Panc1 (cell line): ENCODE data around the gene HDLBP. TPM values are rescaled to one million over a fixed set of nuclear protein-coding genes. Genes with fewer than 3 reads are reported as not detected.

Experiments used
- ATAC-seq: fragments of 200-7000 bp; cut with Tn5 transposase; 2 replicates; pipeline ENCODE4 v1.9.1; 2020; ENCODE audit warnings: mild to moderate bottlenecking, moderate library complexity
- BruUV-seq: library from RNA; stranded (reverse); fragments of 400-500 nt; replicated peaks from 2 replicates; lab custom pipeline; 2021; lab: Mats Ljungman, UMichigan
- CTCF ChIA-PET: fragments of 300-600 bp; sonication (Branson Sonifier 250); formaldehyde crosslinking; loops from one replicate; lab custom pipeline; 2022; ENCODE audit warnings: antibody characterized with exemption; lab: Charles Lee
- POLR2A ChIA-PET: fragments of 300-600 bp; sonication (Branson Sonifier 250); formaldehyde crosslinking; loops from one replicate; lab custom pipeline; 2022; ENCODE audit warnings: antibody characterized with exemption; lab: Charles Lee
- DNase-seq: peaks from one replicate; pipeline ENCODE4 v3.0.0-alpha.2; 2010; ENCODE audit warnings: low read depth, low spot score
- H3K27ac ChIP-seq: 2 replicates; pipeline ENCODE4 v1.5.1; 2011; ENCODE audit warnings: mild to moderate bottlenecking, low read length, inconsistent platforms
- H3K27me3 ChIP-seq: fragments of 200-500 bp; sonication (Bioruptor generic); 2 replicates; pipeline ENCODE4 v1.6.0; 2014; ENCODE audit warnings: low read length, inconsistent platforms; ENCODE audit not compliant: control insufficient read depth, insufficient read depth
- H3K36me3 ChIP-seq: fragments of 200-500 bp; sonication (Bioruptor generic); 2 replicates; pipeline ENCODE4 v1.5.1; 2014; ENCODE audit warnings: inconsistent platforms, mild to moderate bottlenecking, low read length, moderate library complexity; ENCODE audit not compliant: control insufficient read depth, insufficient read depth
- H3K4me1 ChIP-seq: 2 replicates; pipeline ENCODE4 v1.5.1; 2011; ENCODE audit warnings: inconsistent platforms, mild to moderate bottlenecking, low read length, moderate library complexity; ENCODE audit not compliant: control insufficient read depth, insufficient read depth
- H3K4me3 ChIP-seq, 2 experiments: 2 replicates each; pipeline ENCODE4 v1.5.1; 2011 to 2012; ENCODE audit warnings: low read depth in 2 of 2, low read length in 2 of 2, mild to moderate bottlenecking in 2 of 2, inconsistent platforms in 1 of 2, moderate library complexity in 1 of 2
- H3K9me3 ChIP-seq: fragments of 200-500 bp; sonication (Bioruptor generic); 2 replicates; pipeline ENCODE4 v1.5.1; 2014; ENCODE audit warnings: low read depth, mild to moderate bottlenecking, inconsistent platforms, low read length, moderate library complexity; ENCODE audit not compliant: control insufficient read depth, insufficient read depth
- CTCF ChIP-seq: fragments of 450-650 bp; IDR thresholded peaks from 2 replicates; pipeline ENCODE4 v1.5.1; 2017; ENCODE audit warnings: mild to moderate bottlenecking
- POLR2AphosphoS5 ChIP-seq: IDR thresholded peaks from 2 replicates; pipeline ENCODE4 v1.6.1; 2012; ENCODE audit warnings: mild to moderate bottlenecking, low read depth, low read length, moderate library complexity
- REST ChIP-seq, 2 experiments: IDR thresholded peaks; 2 replicates each; pipeline ENCODE4 v1.6.1; 2011 to 2012; ENCODE audit warnings: low read depth in 2 of 2, control low read depth in 1 of 2, low read length in 1 of 2, mild to moderate bottlenecking in 1 of 2, moderate library complexity in 1 of 2; ENCODE audit not compliant: insufficient read depth in 1 of 2
- SIN3A ChIP-seq: IDR thresholded peaks from 2 replicates; pipeline ENCODE4 v1.6.1; 2012; ENCODE audit warnings: low read depth, mild to moderate bottlenecking, low read length, moderate library complexity, borderline replicate concordance; ENCODE audit not compliant: insufficient read depth
- TCF7L2 ChIP-seq: IDR thresholded peaks from 2 replicates; pipeline ENCODE4 v1.6.1; 2011; ENCODE audit warnings: mild to moderate bottlenecking, low read depth, low read length, inconsistent platforms
- in situ Hi-C: cut with HindIII; loops from 2 replicates; pipeline ENCODE4 v1.10.0; 2016; ENCODE audit warnings: low sequenced_read_pairs, low pct_unique_long_range_greater_than_20kb
- intact Hi-C: fragments of 100-400 bp; cut with micrococcal nuclease; formaldehyde crosslinking; loops from one replicate; pipeline ENCODE4 v1.10.0; 2022; ENCODE audit not compliant: unreplicated experiment
- total RNA-seq: library from RNA; stranded (reverse); gene quantifications from one replicate; pipeline ENCODE4 v1.2.1, GENCODE V29; 2021; ENCODE audit not compliant: unreplicated experiment

HDLBP gene
- total RNA-seq, 1 experiment from 2014 or later = 656 TPM

DNA sequence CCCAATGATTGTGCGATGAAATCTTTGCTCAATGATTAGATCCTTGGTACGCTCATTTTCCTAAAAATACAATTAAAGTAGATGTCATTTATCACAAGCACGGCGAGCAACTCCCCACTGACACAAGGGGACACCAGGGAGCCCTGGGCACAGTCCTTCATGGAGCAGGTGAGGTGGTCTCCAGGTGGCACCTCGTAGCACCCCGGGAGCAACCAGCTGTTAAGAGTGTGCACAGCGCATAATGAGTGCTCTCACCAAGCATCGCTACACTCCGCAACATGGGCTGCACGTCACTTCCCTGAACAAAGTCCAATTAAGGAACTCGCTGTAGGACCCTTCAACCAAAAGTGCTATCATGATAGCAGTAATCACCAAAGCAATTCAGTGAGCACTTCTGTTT, 67.2 kb downstream of the HDLBP start:
- Histone ChIP-seq H3K4me1 (no peaks in the 10 kb centered on the region), H3K4me3 (no peak overlapping the region), H3K27ac (no peak overlapping the region), H3K36me3 (peaks cover 43% of the 10 kb centered on the region), H3K27me3 (no peaks in the 10 kb centered on the region), H3K9me3 (no peaks in the 10 kb centered on the region)
- in situ Hi-C loops = no loop called here
- ChIA-PET CTCF (no interaction called here), POLR2A (no interaction called here)
- ATAC-seq = no peak
- intact Hi-C loops = no loop called here
- BruUV-seq = no TSS peak
- no peak for TF ChIP-seq REST (IDR thresholded peaks at IDR 0.05; ENCODE audit: insufficient read depth in 1 of 2, low read depth in 2 of 2, low read length in 1 of 2)
- no peak for TF ChIP-seq POLR2AphosphoS5
- no peak for TF ChIP-seq CTCF
- TF ChIP-seq TCF7L2 = no peak
- TF ChIP-seq SIN3A = no peak
- DNase-seq = no peak

GRCh38 chr2:241244368-241244767, 71.1 kb downstream of the HDLBP start:
- no peak for TF ChIP-seq POLR2AphosphoS5
- no peak for TF ChIP-seq TCF7L2
- no peak for TF ChIP-seq CTCF
- no peak for TF ChIP-seq REST (IDR thresholded peaks at IDR 0.05; ENCODE audit: insufficient read depth in 1 of 2, low read depth in 2 of 2, low read length in 1 of 2)
- no peak for TF ChIP-seq SIN3A
- H3K27me3 ChIP-seq = no peaks in the 10 kb centered on the region
- CTCF ChIA-PET = no interaction called here

More at GRCh38 chr2:241244368-241244767, 71.1 kb downstream of the HDLBP start:
- Histone ChIP-seq H3K4me1 (no peaks in the 10 kb centered on the region), H3K36me3 (peaks cover 51% of the 10 kb centered on the region), H3K27ac (no peak overlapping the region), H3K4me3 (no peak overlapping the region), H3K9me3 (no peaks in the 10 kb centered on the region)
- POLR2A ChIA-PET = interaction anchor here (0.5 kb wide), 1 partner anchor 14 kb away, joined by 8 read pairs; no protein-coding TSS in a partner anchor
- BruUV-seq = no TSS peak
- DNase-seq = no peak
- in situ Hi-C loops (no loop called here), intact Hi-C loops (no loop called here)
- ATAC-seq = no peak
